Right renal cortex interstitium (tissue), 3 donors: ENCODE results near the gene CAND2. TPM values are rescaled to one million over a fixed set of nuclear protein-coding genes. Genes with fewer than 3 reads are reported as not detected.
"Not testable (repeated sequence)": the region's sequence is repeated elsewhere in the genome, so short reads cannot be mapped to it uniquely, and the experiment has no call there.

Source experiments
- DNase-seq, 3 donors: peaks; one replicate each; pipeline ENCODE4 v3.0.0-alpha.2; 2013; ENCODE audit warnings: low read depth in 3 of 3, low spot score in 2 of 3
- polyA plus RNA-seq, 3 donors: library from polyadenylated mRNA; unstranded; fragments of 120-200 nt; gene quantifications; one replicate each; pipeline ENCODE4 v1.2.1, GENCODE V29; 2013; ENCODE audit not compliant: insufficient read length in 3 of 3

The CAND2 gene
- polyA plus RNA-seq, 3 donors, result 7.0 to 10.1 (median 9.6) TPM

- DNase-seq, result no peak
Observed at GRCh38 chr3:12828751-12829150, 32.3 kb downstream of the CAND2 start.

- DNase-seq, result no peak
Observed at GRCh38 chr3:12829404-12829803, 32.9 kb downstream of the CAND2 start.

- no peak for DNase-seq
Observed at GRCh38 chr3:12829886-12830784, 33.7 kb downstream of the CAND2 start.

GRCh38 chr3:12830785-12831156 is 34.3 kb downstream of the CAND2 start:
- no peak for DNase-seq

- DNase-seq, result no peak
Observed at GRCh38 chr3:12831301-12831866, 34.9 kb downstream of the CAND2 start.

GRCh38 chr3:12832350-12833221 is 36.1 kb downstream of the CAND2 start:
- DNase-seq, result no peak

GRCh38 chr3:12833222-12834161 is 37.0 kb downstream of the CAND2 start:
- DNase-seq, result no peak

GRCh38 chr3:12835052-12835665 is 38.7 kb downstream of the CAND2 start:
- DNase-seq, result no peak

GRCh38 chr3:12837295-12837986 is 41.0 kb downstream of the CAND2 start:
- no peak for DNase-seq

- DNase-seq, result no peak
Observed at GRCh38 chr3:12838179-12838965, 41.9 kb downstream of the CAND2 start.

- DNase-seq, result no peak
Observed at GRCh38 chr3:12839156-12839946, 42.9 kb downstream of the CAND2 start.

- not testable (repeated sequence) for DNase-seq
Observed at GRCh38 chr3:12840148-12840547, 43.7 kb downstream of the CAND2 start.

- DNase-seq, result peak in 1 of 3 donors; percentile 29
Observed at GRCh38 chr3:12840591-12841148, 44.2 kb downstream of the CAND2 start.

GRCh38 chr3:12841149-12841969 is 44.9 kb downstream of the CAND2 start, which contains the start of gene RPL32:
Gene RPL32, minus strand, starts transcription at chr3:12841565. Its CDS starts 1,328 bp downstream, at chr3:12840237.
- DNase-seq, result peak; percentile 95 to 98 (median 96)

- no peak for DNase-seq
Observed at GRCh38 chr3:12841970-12842328, 45.5 kb downstream of the CAND2 start.

- no peak for DNase-seq
Observed at GRCh38 chr3:12842469-12842868, 46.0 kb downstream of the CAND2 start.
